HG03469 (cell line): ENCODE results near the gene ULK3.

Experiments used
- ATAC-seq: cut with Tn5 transposase; IDR thresholded peaks from one replicate; pipeline ENCODE4 v1.9.1; 2021; ENCODE audit warnings: mild to moderate bottlenecking, moderate library complexity, moderate number of reproducible peaks; ENCODE audit not compliant: unreplicated experiment

ULK3 gene

GRCh38 chr15:74841891-74842373 is 1.0 kb downstream of the ULK3 start:
- no peak for ATAC-seq

DNA sequence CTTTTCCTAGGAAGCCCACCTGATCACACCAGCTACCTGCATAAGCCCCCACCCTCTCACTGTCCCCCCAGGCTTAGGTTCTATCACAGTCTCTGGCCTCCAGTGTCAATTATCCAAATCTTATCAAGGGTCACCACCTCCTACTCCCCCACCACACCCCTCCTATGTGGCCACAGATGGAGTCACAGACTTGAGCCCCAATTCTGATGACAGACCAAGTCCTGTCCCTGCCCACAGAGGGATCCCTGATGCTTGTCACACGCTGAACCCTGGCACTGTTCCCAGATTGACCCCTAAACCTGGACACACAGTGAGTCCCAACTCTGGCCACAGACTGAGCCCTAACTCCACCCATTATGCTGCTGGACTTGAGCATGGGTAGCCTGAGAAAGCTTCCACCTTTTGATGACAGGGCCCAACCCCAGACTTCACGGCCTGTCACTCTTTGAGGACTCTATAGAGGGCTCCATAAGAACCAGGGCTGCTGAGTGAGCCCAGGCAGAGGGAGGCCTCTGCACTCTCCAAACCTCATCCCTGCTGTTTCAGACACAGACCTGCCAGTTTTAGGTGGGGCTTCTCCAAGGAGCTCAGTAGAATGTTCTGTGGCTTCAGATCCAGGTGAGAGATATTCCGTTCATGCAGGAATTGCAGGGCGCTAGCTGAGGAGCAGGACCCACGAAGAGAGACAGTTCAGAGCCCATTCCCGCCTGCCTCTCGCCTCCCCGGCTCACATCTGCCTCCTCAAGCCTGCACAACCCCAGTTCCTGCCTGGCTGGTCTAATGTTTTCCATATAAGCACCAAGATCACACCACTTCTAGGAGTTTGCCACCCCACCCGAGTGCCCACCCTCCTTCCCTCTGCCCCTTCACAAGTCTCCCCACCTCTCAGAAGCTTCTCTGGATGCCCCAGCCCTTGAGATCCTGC is 1.8 kb downstream of the ULK3 start:
- no peak for ATAC-seq

GRCh38 chr15:74839526-74840395 is 3.2 kb downstream of the ULK3 start:
- ATAC-seq: no peak

DNA sequence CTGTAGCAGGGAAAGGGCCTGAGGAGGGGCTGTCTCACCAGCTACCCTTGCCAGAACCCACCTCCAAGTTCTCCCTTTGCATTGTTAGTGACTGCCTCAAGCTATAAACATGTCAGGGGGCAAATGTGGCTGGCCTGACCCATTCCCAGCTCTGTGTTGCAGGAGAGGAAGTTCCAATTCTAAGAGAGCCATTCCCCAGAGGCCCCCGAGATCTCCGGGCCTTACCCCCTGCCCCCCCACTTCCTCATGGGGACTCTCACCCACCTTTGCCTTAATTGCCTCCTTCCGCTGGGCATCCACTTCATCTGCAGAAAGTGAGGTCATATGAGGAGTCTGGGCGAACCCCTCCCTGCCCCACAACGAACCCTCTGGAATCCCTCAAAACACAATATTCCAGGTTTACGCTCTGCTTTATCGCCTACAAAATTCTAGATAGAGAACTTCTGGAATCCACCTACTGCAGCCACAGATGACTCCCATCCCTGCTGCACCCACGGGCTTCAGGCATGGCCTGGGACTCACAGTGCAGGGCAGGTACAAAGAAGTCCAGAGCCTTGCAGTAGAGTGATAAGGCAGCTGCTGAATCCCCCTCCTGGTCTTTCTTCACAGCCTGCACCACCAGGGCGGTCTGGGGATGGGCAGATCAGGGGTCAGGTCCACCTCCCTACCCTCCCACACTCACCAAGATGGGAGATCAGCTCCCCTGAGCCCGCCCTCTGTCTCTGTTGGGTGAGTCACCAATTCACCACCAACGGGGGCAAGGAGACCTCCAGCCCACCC is 4.0 kb downstream of the ULK3 start:
- no peak for ATAC-seq

DNA sequence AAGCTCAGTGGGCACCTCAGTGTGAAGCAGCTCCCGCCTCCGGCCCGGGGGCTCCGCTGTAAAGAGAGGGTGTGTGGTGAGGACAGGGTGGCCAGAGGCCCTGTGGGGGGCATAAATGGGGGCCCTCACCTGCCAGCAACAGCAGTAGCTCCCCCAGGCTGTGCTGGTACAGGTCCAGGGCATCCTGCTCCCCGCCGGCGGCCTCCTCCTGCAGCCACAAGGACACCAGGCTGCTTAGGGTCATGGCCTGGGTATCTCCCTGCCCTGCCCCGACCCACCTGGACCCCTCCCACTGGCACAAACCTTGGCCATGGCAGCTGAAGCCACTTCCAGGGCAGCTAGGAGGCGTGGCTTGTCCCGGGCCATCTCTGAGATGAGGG is 4.8 kb downstream of the ULK3 start:
- no peak for ATAC-seq

DNA sequence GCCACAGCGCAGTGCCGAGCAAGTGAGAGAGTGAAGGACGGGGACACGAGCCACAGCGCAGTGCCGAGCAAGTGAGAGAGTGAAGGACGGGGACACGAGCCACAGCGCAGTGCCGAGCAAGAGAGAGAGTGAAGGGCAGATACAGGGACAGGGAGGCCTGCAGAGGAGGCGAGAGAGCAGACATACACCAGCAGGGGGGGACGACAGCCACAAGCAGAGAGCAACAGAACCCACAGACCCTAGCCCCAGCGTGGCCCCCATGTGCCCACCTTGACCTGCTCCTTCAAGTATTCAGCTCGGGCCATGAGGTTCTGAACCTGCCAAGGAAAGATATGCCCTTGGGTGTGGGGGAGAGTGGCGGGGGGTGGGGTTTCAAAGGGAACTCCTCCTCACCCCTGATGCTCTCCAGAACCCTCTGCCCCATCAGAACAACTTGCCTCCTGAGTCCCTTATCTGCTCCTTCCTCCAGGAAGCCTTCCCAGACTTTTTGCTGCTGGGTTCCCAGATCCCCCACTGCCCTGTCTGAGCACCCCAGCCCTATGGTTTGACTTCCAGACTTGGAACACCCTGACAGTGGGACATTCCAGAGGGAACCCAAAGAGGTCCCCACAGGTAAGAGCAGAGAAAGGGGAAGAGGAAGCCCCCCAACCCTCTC is 5.3 kb downstream of the ULK3 start:
- no peak for ATAC-seq

GRCh38 chr15:74836846-74837245 is 6.1 kb downstream of the ULK3 start:
- ATAC-seq: no peak

DNA sequence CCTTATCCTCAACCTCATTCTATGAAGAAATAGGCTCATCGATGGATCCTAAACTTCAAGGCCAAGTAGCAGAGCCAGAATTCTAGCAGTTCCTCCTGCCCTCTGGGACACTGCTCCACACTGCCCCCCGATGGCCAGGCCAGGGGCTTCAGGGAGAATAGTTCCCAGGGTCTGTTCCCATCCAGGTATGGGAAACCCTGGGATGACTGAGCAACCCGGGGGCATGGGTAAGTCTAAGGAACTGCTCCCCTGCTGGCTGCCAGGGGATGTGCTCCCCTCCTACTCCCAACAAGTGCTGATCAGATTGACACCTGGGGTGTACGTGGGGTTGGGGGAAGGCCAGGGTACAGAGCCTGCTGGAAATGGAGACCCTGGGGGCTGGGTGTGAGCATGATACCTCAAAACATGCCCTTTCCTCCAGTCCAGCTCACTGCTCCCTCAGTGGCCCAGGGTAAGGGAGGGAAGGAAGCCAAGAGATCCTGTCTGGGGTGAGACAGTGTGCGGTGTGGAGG is 7.6 kb downstream of the ULK3 start:
- no peak for ATAC-seq

DNA sequence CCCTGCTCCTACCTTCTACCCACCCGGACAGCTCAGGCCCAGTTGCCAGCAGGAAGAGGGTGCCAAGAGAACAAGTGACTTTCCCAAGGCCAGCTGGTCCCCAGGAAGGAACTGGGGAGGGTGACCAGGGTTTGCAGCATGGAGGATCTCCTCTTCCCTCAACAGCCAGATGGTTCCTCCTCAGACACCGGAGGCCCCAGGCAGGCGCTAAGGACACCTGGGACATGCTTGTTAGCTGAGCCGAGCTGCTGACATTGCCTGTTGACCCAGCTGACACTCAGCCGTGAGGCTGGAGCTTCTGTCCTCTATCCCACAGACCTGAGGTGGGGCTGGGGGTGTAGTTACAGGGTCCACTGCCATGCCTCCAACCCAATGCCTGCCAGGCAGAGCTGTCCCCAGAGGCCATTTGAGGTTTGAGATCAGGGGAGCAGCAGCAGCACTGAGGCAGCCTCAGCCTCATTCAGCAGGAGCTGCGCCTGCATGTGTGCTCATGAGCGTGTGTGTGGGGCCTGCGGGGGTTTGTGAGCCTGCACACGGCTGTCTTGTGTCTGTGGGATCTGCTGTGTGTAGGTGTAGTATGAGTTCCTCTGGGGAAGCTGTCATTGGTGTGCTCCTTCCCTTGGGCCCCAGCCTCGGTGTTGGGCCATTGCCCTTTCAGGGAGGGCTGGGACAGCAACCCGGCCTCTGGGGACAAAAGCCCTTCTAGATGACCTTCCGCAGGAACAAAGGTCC is 9.4 kb downstream of the ULK3 start:
- ATAC-seq: no peak

DNA sequence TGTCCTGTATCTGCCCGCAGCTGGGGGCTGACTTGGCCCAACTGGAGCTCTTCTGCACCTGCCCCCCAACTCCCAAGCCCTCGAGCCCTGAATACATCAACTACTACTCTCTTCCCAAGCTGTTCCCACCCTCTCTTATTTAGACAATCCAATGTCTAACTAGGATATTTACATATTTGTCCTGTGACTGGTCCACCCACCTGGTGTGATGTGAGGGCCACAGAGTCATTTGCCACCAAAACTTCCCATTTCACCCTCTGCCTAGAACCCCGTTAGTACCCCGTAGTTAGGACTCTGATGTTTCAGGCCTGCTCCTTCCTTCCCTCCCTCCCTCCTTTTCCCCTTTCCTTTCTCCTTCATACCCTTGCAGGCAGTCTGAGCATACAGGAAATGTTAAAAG is 10.1 kb downstream of the ULK3 start:
- ATAC-seq: no peak

GRCh38 chr15:74831813-74832495 is 11.0 kb downstream of the ULK3 start:
- no peak for ATAC-seq

GRCh38 chr15:74830868-74831267 is 12.1 kb downstream of the ULK3 start:
- no peak for ATAC-seq

GRCh38 chr15:74829991-74830390 is 13.0 kb downstream of the ULK3 start:
- ATAC-seq: no peak

- no peak for ATAC-seq
Measured at GRCh38 chr15:74829486-74829885, 13.5 kb downstream of the ULK3 start.

- ATAC-seq: no peak
Measured at GRCh38 chr15:74828835-74829234, 14.1 kb downstream of the ULK3 start.

DNA sequence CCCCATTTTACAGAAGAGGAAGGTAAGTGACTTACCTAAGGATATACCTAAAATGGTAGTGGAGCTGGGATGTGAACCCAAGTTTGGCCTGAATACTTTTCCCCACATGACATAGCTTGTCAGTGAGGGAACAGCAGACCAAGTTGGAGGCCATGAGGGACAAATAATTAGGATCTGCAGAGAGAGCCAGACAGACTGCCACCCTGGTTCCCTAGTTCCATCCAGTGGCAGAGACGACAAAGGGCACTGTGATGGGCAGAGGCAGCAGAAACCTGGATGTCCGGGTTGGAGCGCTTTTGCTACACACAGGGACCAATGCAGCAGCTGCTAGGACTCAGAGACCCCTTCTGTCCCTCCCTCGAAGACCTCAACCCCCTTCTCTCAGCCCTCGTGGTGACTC is 15.3 kb downstream of the ULK3 start:
- no peak for ATAC-seq

DNA sequence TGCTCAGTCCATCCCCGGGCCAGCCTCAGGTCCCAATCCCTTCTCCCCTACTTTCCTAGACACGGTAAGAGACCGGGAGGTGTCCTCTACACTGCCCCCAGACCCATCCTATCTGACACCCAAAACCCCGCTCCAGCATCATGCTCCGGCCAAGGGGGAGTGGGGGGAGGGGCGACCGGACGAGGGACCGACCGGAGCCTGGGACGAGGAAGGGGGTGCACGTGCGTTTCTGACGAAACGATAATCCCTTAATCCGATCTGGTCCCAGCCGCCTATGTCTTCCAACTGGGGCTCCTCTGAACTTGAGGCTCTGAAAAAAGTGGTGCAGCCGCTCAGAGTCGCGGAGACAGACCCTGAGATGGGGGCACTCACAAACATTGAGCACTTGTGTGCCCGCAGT is 16.0 kb downstream of the ULK3 start:
- ATAC-seq: no peak

DNA sequence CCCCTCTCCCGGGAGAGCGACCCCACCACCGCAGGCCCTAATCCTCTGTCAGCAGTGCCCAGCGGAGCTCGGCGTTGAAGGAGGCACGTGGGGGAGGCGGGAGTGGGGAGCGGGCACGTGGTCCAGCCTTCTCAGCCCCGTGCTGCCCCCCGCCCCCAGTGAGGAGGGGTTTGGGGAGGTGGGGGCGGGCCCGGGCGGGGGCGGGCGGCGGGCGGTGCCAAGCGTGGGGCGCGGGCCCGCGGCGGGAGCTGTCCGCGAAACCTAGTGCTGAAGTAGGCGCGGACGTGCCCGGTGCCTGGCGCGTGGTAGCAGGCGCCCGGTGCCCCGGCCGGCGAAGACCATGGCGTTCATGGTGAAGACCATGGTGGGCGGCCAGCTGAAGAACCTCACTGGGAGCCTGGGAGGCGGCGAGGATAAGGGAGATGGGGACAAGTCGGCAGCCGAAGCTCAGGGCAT is 16.6 kb downstream of the ULK3 start, which contains the start of gene CPLX3:
Gene CPLX3 (plus strand): TSS at position 264 of the 456 bp plus-strand sequence. CDS start 77 bp downstream, at position 341.
- no peak for ATAC-seq

- ATAC-seq: no peak
Measured at GRCh38 chr15:74825866-74826265, 17.1 kb downstream of the ULK3 start.
